CD4-positive, alpha-beta T cell treated with Interleukin-2 at 100 ng/mL for 4 hours (primary cell): Measurements from ENCODE around the gene WDCP.
"Not testable (repeated sequence)": the region's sequence is repeated elsewhere in the genome, so short reads cannot be mapped to it uniquely, and the experiment has no call there.

Source experiments
- DNase-seq: peaks from one replicate; pipeline ENCODE4 v3.0.0-alpha.2; 2020; ENCODE audit warnings: low spot score

WDCP gene

GRCh38 chr2:24021122-24021998 is 25.8 kb downstream of the WDCP start:
- no peak for DNase-seq

- no peak for DNase-seq
Measured at GRCh38 chr2:24020244-24020643, 26.9 kb downstream of the WDCP start.

- no peak for DNase-seq
Measured at GRCh38 chr2:24019729-24020128, 27.5 kb downstream of the WDCP start.

GRCh38 chr2:24018241-24018640 is 28.9 kb downstream of the WDCP start:
- DNase-seq, result no peak

GRCh38 chr2:24017711-24018110 is 29.5 kb downstream of the WDCP start:
- no peak for DNase-seq

- DNase-seq, result no peak
Measured at GRCh38 chr2:24016853-24017703, 30.1 kb downstream of the WDCP start.

GRCh38 chr2:24016376-24016761 is 30.8 kb downstream of the WDCP start:
- no peak for DNase-seq

- DNase-seq, result no peak
Measured at GRCh38 chr2:24015562-24016375, 31.4 kb downstream of the WDCP start.

- DNase-seq, result not testable (repeated sequence)
Measured at GRCh38 chr2:24014902-24015301, 32.3 kb downstream of the WDCP start.

- DNase-seq, result no peak
Measured at GRCh38 chr2:24012521-24013188, 34.5 kb downstream of the WDCP start.

GRCh38 chr2:24011250-24012104 is 35.7 kb downstream of the WDCP start:
- DNase-seq, result no peak

GRCh38 chr2:24010477-24011249 is 36.5 kb downstream of the WDCP start:
- DNase-seq, result no peak

- DNase-seq, result no peak
Measured at GRCh38 chr2:24009680-24010476, 37.3 kb downstream of the WDCP start, which contains the start of gene MFSD2B. Gene MFSD2B, plus strand, starts transcription at chr2:24010085. Its CDS starts 12 bp downstream, at chr2:24010097.

GRCh38 chr2:24009367-24009679 is 37.9 kb downstream of the WDCP start:
- DNase-seq, result no peak

GRCh38 chr2:24008672-24009366 is 38.4 kb downstream of the WDCP start:
- DNase-seq, result no peak

GRCh38 chr2:24007693-24008092 is 39.5 kb downstream of the WDCP start:
- DNase-seq, result no peak

GRCh38 chr2:23994567-23994966 is 52.6 kb downstream of the WDCP start:
- DNase-seq, result no peak

GRCh38 chr2:23993736-23994269 is 53.4 kb downstream of the WDCP start:
- no peak for DNase-seq
